GM18907 (cell line): ENCODE measurements around the gene ADAM17.

Source experiments
- ATAC-seq: cut with Tn5 transposase; IDR thresholded peaks from one replicate; pipeline ENCODE4 v1.9.1; 2021; ENCODE audit warnings: mild to moderate bottlenecking, moderate library complexity; ENCODE audit not compliant: unreplicated experiment

ADAM17 gene

DNA sequence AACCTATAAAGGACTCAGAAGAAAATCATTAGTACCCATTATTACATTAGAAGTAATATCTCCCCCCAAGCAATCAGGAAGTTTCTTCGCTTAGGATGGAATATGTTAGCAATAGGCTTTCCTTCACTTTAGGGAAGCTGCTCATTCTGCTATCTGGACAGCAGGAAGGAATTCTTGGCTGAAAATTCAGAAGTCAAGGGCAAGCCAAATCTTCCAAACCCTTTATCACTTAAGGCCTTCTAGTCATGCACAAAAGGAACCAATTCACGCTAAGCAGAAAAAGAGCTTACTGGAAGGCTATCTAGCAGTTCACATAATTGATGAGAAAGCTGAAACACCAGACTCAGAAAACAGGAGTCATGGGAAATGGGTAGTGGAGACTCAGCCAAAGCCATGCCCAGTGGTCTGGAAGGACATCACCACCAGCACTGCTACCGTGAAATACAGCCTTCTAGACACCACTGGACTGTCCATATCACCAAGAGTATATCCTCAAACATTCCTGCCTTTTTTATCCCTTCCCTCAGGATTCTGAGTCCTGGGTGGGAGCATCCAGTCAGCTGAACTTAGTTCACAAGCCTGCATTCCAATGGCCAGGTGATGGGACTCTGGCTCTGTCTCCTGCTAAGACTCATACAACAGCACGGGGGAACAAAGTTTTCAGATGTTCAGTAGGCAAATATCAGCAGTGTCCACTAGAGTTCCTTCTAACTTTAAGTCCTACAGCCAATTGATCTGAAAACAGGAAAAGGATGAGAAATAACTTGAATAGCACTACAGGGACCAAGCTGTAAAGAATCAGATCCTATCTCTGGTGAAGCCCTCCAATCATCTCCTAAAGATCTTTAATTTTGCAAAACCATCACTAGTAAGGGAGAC is 14.8 kb upstream of the ADAM17 start:
- ATAC-seq = no peak

DNA sequence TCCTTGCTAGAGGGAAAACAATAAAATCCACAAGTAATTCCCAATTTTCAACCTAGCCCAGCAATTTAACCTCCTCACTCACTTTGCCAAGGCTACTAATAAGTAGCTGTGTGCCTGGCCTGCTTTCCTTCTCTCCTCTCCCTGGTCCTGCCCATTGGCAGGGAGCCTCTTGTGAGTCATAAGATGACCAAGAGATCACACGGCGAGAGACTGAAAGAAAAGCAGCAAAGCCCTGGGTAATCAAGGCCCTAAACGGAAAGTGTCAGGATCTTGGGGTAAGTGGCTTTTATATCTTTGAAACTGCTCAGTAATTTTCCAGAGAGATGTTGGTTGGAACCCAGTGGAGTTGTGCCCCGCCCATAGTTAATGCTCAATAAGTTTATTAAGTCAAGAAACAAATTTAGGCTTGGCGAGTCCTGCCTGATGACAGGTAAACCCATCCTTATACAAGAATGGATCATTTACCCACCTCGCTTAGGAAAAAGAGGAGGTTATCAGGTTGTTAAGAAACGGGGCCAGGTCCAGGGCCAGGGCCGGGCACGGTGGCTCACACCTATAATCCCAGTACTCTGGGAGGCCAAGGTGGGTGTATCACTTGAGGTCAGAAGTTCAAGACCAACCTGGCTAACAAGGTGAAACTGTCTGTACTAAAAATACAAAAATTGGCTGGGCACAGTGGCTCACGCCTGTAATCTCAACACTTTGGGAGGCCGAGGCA is 10.0 kb upstream of the ADAM17 start:
- ATAC-seq = no peak

GRCh38 chr2:9560628-9561027 is 5.0 kb upstream of the ADAM17 start:
- ATAC-seq = no peak

DNA sequence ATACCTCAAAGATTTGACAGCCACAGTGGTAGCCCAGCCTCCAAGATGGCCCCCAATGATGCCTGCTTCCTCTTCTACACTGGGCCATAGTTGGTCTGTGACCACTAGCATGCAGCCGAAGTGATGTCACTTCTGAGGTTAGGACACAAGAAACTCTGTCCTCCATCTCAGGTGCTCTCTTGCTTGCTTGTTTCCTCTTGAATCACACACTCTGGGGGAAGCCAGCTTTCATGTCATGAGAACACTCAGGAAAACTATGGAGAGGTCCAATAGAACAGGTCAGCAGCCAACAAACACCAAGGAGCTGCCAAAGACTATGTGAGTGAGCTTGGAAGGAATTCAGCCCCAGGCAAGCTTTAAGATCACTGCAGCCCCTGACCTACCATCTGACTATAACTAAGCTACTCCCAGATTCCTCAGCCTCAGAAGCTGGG is 3.3 kb upstream of the ADAM17 start:
- ATAC-seq = no peak

DNA sequence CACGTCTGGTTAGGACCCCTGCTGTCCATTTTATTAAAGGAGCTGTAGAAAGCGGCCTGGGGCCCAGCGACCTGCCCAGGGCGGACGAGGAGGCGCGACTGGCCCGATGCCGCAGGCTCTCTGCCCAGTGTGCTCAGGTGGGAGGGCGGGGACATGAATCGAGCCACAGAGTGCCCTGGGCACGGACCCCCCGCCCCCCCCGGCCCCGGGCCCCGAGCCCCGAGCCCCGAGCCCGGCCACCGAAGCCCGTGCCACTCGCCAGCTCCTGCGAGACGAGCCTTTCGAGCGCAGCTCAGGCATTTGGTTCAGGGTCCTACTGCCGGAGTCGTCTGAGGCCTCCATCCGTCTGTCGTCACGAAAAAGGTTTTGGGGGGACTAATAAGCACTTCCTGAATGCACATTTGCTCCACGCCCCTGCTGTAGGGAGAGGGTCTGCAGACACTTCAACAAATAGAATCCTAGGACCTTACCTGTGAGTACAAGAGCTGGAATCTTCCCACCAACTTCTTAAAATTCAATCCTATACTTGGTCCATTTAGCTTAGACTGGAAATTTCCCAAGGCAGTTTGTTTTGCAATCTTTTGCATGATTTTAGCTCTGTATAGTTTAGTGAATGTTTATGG is 602 bp upstream of the ADAM17 start:
- peak; percentile 32 for ATAC-seq

DNA sequence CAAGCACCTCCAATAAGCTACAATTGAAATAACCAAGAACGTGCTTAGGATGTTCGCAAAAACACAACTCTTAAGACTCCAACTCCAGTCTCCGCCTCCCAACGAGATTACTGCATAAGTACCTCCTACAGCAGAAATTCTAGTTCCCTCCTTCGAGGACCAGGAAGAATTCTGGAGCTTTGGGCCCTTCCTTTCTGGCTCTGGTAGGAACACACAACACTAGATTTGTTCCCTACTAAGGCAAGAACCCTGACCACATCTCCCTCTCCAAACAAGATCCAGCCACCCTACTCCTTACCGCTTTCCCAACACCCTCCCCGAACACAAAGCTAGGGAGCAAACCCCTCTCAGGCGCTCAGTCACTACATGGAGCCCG is 721 bp downstream of the ADAM17 start:
- no peak for ATAC-seq

DNA sequence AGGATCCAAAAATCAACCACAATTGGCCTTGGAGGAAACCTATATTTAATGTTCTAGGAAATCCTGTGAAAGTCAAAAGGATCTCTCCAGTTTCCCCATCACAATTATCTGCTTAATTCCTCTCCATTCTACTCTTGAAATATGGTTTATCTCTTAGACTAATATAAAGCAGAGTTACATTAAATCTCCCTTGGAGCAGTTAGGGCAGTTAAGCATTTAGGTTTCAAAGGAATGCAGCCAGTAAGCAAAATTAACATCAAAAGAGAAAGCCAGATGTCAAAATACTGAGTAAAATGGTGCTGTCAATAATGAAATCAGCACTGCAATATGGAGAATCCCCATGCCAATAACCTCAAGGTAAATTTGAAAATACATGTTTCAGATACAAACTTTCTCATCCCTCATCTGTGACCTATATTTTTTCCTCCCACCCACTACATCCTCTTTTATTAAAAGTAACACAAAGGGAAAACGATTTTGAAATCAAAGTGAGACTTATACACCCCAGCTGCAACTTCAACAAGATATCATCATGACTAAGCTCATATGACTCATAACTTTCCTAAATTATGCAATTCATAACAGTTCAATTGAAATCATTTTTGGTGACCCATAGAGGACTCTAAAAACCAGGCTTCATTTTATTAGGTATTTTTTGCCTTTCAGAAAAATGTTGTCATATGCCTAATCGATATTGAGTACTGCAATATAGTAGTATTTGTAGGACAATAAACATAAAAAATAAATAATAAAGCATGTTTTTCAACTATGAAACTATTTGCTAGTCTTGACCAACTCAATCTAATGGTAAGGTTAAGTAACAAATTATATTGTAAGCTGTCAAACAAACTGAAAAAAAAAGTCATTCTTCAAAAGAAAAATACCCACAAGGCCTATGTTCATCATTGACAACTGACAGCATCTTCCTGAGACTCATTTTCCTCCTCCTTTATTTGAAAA is 3.1 kb downstream of the ADAM17 start:
- no peak for ATAC-seq

DNA sequence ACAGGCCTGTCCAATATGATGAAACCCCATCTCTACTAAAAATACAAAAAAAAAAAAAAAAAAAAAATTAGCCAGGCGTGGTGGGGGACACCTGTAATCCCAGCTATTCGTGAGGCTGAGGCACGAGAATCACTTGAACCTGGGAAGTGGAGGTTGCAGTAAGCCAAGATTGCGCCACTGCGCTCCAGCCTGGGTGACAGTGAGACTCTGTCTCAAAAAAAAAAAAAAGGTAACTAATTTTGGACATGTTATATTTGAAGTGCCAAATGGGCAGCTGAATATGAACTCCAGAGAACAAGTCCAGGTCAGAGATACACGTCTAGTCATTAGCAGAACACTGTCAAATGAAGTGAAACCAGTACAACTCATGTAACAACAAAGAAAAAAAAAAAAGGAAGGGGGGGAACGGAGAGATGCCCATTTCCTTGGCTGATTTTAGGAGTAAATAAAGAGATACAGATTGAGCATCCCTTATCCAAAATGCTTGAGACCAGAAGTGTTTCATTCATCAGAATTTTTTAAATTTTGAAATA is 4.7 kb downstream of the ADAM17 start:
- ATAC-seq = peak; percentile 15

DNA sequence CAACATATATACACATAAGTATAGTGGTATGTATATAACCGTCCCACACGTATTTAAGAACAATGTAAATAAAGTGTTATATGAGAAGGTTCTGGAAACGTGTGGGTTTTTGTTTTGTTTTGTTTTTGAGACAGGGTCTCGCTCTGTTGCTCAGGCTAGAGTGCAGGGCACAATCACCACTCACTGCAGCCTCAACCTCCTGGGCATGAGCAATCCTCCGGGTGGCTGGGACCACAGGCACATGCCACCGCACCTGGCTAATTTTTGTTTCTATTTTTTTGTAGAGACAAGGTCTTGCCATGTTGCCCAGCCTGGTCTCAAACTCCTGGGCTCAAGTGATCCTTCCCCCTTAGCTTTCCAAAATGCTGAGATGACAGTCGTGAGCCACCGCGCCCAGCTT is 6.2 kb downstream of the ADAM17 start:
- no peak for ATAC-seq

DNA sequence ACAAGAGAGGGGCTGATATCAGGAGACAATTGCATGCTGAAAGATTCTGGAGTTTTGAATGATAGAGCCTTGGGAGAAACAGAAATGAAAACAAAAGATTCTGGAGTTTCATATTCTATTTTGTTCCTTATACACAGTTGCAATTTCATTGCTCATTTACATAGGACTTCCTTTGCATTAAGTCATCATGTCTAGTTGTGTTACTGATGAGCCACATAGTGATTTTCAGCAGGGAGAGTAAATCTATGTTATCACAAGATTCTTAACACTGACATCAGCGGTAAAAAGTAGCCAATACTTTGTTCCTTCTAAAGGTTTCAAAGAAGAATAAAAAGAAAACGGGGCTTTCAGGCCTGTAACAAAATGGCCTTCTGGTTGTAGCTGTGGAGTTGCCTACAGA is 7.1 kb downstream of the ADAM17 start:
- ATAC-seq = peak; percentile 59

DNA sequence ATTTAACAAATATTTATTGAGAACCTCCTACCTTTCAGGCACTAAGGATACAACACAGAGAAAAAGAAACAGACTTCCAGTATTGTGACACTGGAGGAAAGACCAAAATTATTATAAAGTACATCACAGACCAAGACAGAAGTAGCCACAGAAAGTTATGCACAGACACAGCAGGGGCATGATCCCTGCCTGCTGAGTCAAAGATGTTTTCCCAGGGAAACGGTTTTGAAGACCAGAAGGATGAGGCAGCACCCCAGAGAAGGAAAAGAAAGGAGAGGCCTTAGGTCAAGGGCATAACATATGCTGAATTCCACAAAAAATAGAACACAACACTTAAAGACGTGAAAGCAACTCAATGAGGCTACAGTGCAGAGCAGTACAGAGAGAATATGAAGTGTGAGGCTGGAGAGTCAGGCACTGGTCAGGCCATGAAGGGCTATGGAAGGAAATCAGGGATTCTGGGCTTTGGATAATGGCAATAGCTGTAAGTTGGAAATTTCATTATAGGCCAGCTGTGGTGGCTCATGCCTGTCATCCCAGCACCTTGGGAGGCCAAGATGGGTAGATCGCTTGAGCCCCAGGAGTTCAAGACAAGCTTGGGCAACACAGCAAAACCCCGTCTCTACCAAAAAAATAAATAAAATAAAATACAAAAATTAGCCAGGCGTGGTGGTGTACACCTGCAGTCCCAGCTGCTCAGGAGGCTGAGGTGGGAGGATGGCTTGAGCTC is 8.2 kb downstream of the ADAM17 start:
- no peak for ATAC-seq

DNA sequence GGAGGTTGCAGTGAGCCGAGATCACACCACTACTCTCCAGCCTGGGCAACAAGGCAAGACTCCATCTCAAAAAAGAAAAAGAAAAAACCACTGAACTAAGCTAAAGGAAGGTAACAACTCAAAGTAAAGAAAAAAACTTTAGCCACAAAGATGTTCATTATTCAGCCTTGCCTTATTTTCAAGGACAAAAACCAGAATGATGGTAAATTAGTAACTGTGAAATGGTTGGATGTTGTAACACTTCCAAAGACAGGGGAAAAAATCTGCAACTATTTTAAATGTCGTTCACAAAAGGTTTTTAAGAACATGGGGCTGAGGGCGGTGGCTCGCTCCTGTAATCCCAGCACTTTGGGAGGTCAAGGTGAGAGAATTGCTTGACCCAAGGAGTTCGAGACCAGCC is 10.1 kb downstream of the ADAM17 start:
- no peak for ATAC-seq

GRCh38 chr2:9543557-9543956 is 12.1 kb downstream of the ADAM17 start:
- no peak for ATAC-seq

DNA sequence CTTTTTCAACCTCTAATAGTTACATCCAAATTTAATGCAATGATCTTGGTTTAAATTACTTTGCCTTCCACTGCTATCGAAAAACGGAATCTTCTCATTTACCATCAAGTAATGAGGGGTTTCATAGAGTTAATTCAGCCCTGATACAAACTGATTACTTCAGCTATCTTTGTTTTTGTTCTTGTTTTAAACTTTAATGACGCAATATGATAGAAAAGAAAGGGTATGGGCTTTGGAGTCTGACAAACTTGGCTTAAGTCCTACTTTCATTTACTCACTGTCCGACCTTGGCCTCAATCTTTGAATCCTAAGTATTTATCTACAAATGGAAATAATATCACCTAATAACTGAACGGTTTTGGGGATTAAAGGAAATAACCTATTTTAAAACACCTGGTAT is 16.1 kb downstream of the ADAM17 start:
- no peak for ATAC-seq

- no peak for ATAC-seq
Measured at GRCh38 chr2:9538000-9538507, 17.6 kb downstream of the ADAM17 start.

- no peak for ATAC-seq
Measured at GRCh38 chr2:9536504-9536903, 19.1 kb downstream of the ADAM17 start.

- ATAC-seq = no peak
Measured at GRCh38 chr2:9535177-9535576, 20.5 kb downstream of the ADAM17 start.

GRCh38 chr2:9533663-9534062 is 22.0 kb downstream of the ADAM17 start:
- ATAC-seq = no peak

- ATAC-seq = no peak
Measured at GRCh38 chr2:9532421-9532820, 23.2 kb downstream of the ADAM17 start.
